PFSK-1 (cell line): ENCODE data around the gene SGK1.

Source experiments
- FOXP2 ChIP-seq: optimal IDR thresholded peaks from 2 replicates; pipeline ENCODE3; 2011; ENCODE audit warnings: borderline replicate concordance, control low read depth, inconsistent platforms; ENCODE audit not compliant: insufficient read depth; ENCODE audit errors: extremely low read length, extremely low read depth
- POLR2AphosphoS5 ChIP-seq: IDR thresholded peaks from 2 replicates; pipeline ENCODE4 v1.6.1; 2012; ENCODE audit warnings: low read depth, mild to moderate bottlenecking, control low read depth, low read length, moderate library complexity
- REST ChIP-seq, 2 experiments: IDR thresholded peaks; 2 replicates each; pipeline versions ENCODE4 v1.6.1 to v1.8.0; 2011 to 2012; ENCODE audit warnings: low read depth in 2 of 2, low read length in 2 of 2, control low read depth in 1 of 2, inconsistent platforms in 1 of 2, mild to moderate bottlenecking in 1 of 2, moderate library complexity in 1 of 2; ENCODE audit not compliant: insufficient read depth in 1 of 2
- SIN3A ChIP-seq: IDR thresholded peaks from 2 replicates; pipeline ENCODE4 v1.6.1; 2012; ENCODE audit warnings: mild to moderate bottlenecking, low read length, moderate library complexity, borderline replicate concordance; ENCODE audit not compliant: insufficient read depth
- TAF1 ChIP-seq: IDR thresholded peaks from 2 replicates; pipeline ENCODE4 v1.6.1; 2012; ENCODE audit warnings: low read length, control low read depth, borderline replicate concordance; ENCODE audit not compliant: insufficient read depth

The SGK1 gene

GRCh38 chr6:134165561-134166201 is 152.2 kb downstream of the SGK1 start:
- TF ChIP-seq SIN3A (no peak), REST (IDR thresholded peaks at IDR 0.05; ENCODE audit: insufficient read depth in 1 of 2, low read depth in 2 of 2, low read length in 2 of 2) (no peak), FOXP2 (no peak), TAF1 (no peak), POLR2AphosphoS5 (no peak)

GRCh38 chr6:134164300-134164699 is 153.6 kb downstream of the SGK1 start:
- TF ChIP-seq FOXP2 (no peak), TAF1 (no peak), SIN3A (no peak), POLR2AphosphoS5 (no peak), REST (IDR thresholded peaks at IDR 0.05; ENCODE audit: insufficient read depth in 1 of 2, low read depth in 2 of 2, low read length in 2 of 2) (no peak)

DNA sequence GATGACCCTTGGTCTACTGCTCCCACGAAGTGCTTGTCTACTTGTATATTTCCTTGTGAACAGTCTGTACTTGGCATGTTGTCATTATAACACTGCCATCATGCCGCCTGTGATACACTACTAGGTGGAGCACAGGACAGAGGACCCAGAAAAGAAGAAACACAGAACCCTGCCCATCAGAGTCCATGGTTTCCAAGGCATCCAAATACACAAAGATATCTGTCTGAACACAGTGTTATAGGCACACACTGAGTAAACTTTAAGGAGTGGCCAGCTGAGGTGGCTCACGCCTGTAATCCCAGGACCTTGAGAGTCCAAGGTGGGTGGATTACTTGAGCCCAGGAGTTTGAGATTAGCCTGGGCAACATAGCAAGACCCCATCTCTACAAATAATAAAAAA is 155.0 kb downstream of the SGK1 start:
- TF ChIP-seq POLR2AphosphoS5 (no peak), REST (IDR thresholded peaks at IDR 0.05; ENCODE audit: insufficient read depth in 1 of 2, low read depth in 2 of 2, low read length in 2 of 2) (no peak), TAF1 (no peak), SIN3A (no peak), FOXP2 (no peak)

DNA sequence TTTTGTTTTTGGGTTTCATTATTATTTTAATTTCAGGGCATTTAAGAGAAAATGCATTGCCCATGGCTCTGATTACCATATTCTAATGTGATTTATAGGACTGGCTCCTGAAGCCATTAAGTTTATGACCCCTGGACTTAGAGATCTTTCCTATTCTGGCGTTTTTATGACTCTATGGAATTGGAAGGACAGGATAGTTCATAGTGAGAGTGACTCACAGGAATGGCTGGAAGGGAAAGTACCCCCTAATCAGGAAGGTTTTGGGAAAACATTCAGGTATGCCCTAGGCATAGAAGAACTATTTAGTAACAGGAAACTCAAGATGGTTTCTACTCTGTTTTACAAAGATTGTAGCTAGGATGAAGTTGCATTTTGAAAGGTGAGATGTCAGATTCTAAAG is 156.9 kb downstream of the SGK1 start:
- TF ChIP-seq TAF1 (no peak), POLR2AphosphoS5 (no peak), FOXP2 (no peak), REST (IDR thresholded peaks at IDR 0.05; ENCODE audit: insufficient read depth in 1 of 2, low read depth in 2 of 2, low read length in 2 of 2) (no peak), SIN3A (no peak)

DNA sequence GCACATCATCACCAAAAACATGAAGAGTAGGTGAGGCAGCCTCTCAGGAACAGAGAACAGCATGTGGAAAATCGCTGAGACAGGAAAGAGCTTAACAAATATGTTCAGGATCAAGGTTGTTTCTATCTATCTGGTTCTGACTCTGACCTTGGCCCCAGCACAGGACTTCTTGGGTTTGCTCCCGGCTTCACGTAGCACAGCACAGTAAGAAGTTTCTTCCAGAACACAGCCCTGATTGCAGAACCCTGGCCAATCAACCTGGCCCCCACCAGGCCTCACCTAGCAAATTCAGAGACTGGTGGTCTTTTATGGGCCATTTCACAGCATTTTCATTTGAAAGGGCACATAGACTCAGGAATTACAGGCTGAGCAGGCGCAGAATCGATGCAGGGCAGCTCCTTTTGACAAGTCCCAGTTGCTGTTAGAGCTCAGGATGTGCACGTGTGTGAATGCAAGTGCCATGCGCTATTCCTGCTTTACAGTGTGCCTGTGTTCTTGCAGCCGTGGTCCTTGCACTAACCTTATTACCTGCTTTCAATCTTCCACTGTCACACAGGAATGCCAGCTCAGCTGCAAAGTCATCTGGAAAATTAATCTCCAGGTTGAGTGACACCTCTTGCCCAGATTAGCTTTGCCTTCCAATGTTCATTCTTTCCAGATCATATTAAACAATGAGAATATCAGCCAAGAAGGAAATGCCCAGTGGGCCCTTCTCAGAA is 165.0 kb downstream of the SGK1 start:
- TF ChIP-seq POLR2AphosphoS5 (no peak), SIN3A (no peak), FOXP2 (no peak), REST (IDR thresholded peaks at IDR 0.05; ENCODE audit: insufficient read depth in 1 of 2, low read depth in 2 of 2, low read length in 2 of 2) (no peak), TAF1 (no peak)
